Endothelial cell of umbilical vein (primary cell): ENCODE results near the gene EFCAB8. TPM values are rescaled to one million over a fixed set of nuclear protein-coding genes. Genes with fewer than 3 reads are reported as not detected.

ENCODE experiments used
- BruUV-seq: library from RNA; stranded (reverse); fragments of 400-500 nt; replicated peaks from 2 replicates; lab custom pipeline; 2021; lab: Mats Ljungman, UMichigan
- CTCF ChIA-PET: fragments of 300-600, 350-600 bp; sonication (Branson Sonifier 250); formaldehyde crosslinking; loops from one replicate; lab custom pipeline; 2021; ENCODE audit warnings: antibody characterized with exemption, inconsistent platforms; lab: Charles Lee
- POLR2A ChIA-PET: fragments of 300-600, 350-600 bp; sonication (Branson Sonifier 250); formaldehyde crosslinking; loops from one replicate; lab custom pipeline; 2021; ENCODE audit warnings: antibody characterized with exemption, inconsistent platforms; lab: Charles Lee
- DNase-seq: peaks from one replicate; pipeline ENCODE4 v3.0.0-alpha.2; 2011; ENCODE audit warnings: low read depth, low spot score
- FAIRE-seq: peaks from 2 replicates; lab custom pipeline; 2011; peaks lifted over from hg19 to GRCh38; lab: Jason Lieb, UNC
- H2AFZ ChIP-seq: 2 replicates; pipeline ENCODE4 v1.6.0; 2012; ENCODE audit warnings: low read depth, low read length, control low read depth, inconsistent platforms
- H3K27ac ChIP-seq: 2 replicates; pipeline ENCODE4 v1.5.1; 2011; ENCODE audit warnings: low read depth, mild to moderate bottlenecking, control low read depth, low read length, moderate library complexity; ENCODE audit not compliant: insufficient read depth
- H3K27me3 ChIP-seq, 2 experiments: 2 replicates each; pipeline versions ENCODE4 v1.6.0 to v1.6.1; 2011; ENCODE audit warnings: low read length in 2 of 2, mixed read lengths in 1 of 2; ENCODE audit not compliant: control insufficient read depth in 2 of 2, insufficient read depth in 2 of 2
- H3K36me3 ChIP-seq, 2 experiments: 2 replicates in 1 of 2; 3 replicates in 1 of 2; pipeline ENCODE4 v1.5.1; 2011; ENCODE audit warnings: low read length in 2 of 2, mild to moderate bottlenecking in 1 of 2, moderate library complexity in 1 of 2; ENCODE audit not compliant: control insufficient read depth in 2 of 2, insufficient read depth in 2 of 2; ENCODE audit errors: extremely low read depth in 1 of 2
- H3K4me1 ChIP-seq: 3 replicates; pipeline ENCODE4 v1.5.1; 2011; ENCODE audit warnings: mild to moderate bottlenecking, low read length; ENCODE audit not compliant: control insufficient read depth, insufficient read depth; ENCODE audit errors: extremely low read depth
- H3K4me2 ChIP-seq: 2 replicates; pipeline ENCODE4 v1.6.1; 2011; ENCODE audit warnings: low read length, control low read depth, mixed read lengths; ENCODE audit not compliant: insufficient read depth
- H3K4me3 ChIP-seq, 3 experiments: fragments of 200-600 bp in 1 of 3; sonication (generic), shearing (Covaris generic) in 1 of 3; replicated peaks in 1 of 3; 2 replicates each; pipeline ENCODE4 v1.5.1; 2011 to 2016; ENCODE audit warnings: control low read depth in 3 of 3, low read length in 3 of 3, mild to moderate bottlenecking in 2 of 3, inconsistent platforms in 1 of 3, low read depth in 1 of 3, moderate library complexity in 1 of 3; ENCODE audit not compliant: insufficient read depth in 1 of 3
- H3K79me2 ChIP-seq: 2 replicates; pipeline ENCODE4 v1.6.0; 2012; ENCODE audit warnings: low read length, inconsistent platforms; ENCODE audit not compliant: control insufficient read depth, insufficient read depth
- H3K9ac ChIP-seq: replicated peaks from 2 replicates; pipeline ENCODE3; 2011; ENCODE audit warnings: low read length, control low read depth; ENCODE audit not compliant: insufficient read depth; ENCODE audit errors: extremely low read depth
- H3K9me1 ChIP-seq: replicated peaks from 3 replicates; pipeline ENCODE4 v1.6.0; 2011; ENCODE audit warnings: mild to moderate bottlenecking, low read length; ENCODE audit not compliant: control insufficient read depth, insufficient read depth; ENCODE audit errors: extremely low read depth
- H3K9me3 ChIP-seq: replicated peaks from 2 replicates; pipeline ENCODE4 v1.5.1; 2012; ENCODE audit warnings: low read length, inconsistent platforms; ENCODE audit not compliant: control insufficient read depth, insufficient read depth
- H4K20me1 ChIP-seq: replicated peaks from 2 replicates; pipeline ENCODE3; 2011; ENCODE audit warnings: mild to moderate bottlenecking, low read length; ENCODE audit not compliant: control insufficient read depth, insufficient read depth; ENCODE audit errors: extremely low read depth
- CTCF ChIP-seq, 2 donors: IDR thresholded peaks; 1 replicate in 1 of 2; 2 replicates in 1 of 2; pipeline ENCODE4 v1.5.1; 2011; ENCODE audit warnings: low read length in 2 of 2, mild to moderate bottlenecking in 2 of 2, moderate library complexity in 2 of 2, control low read depth in 1 of 2, inconsistent platforms in 1 of 2, low read depth in 1 of 2; ENCODE audit not compliant: insufficient read depth in 1 of 2; ENCODE audit errors: extremely low read depth in 1 of 2
- EZH2 ChIP-seq: IDR thresholded peaks from 2 replicates; pipeline ENCODE4 v1.6.1; 2012; ENCODE audit warnings: borderline replicate concordance, low read depth, mild to moderate bottlenecking, moderate library complexity, low read length, inconsistent platforms; ENCODE audit not compliant: severe bottlenecking
- FOS ChIP-seq: IDR thresholded peaks from 2 replicates; pipeline ENCODE4 v1.6.1; 2011; ENCODE audit warnings: mild to moderate bottlenecking, low read length, moderate library complexity, borderline replicate concordance; ENCODE audit not compliant: insufficient read depth
- GATA2 ChIP-seq: IDR thresholded peaks from 2 replicates; pipeline ENCODE4 v1.7.0; 2011; ENCODE audit warnings: low read depth, mild to moderate bottlenecking, moderate library complexity, mixed read lengths, low read length; ENCODE audit not compliant: insufficient read length, insufficient read depth
- JUN ChIP-seq: IDR thresholded peaks from 2 replicates; pipeline ENCODE4 v1.6.1; 2011; ENCODE audit warnings: borderline replicate concordance, low read depth; ENCODE audit not compliant: insufficient read length, insufficient read depth
- MAX ChIP-seq: IDR thresholded peaks from 2 replicates; pipeline ENCODE4 v1.6.1; 2011; ENCODE audit not compliant: insufficient read depth, insufficient read length
- MYC ChIP-seq: IDR thresholded peaks from one replicate; pipeline ENCODE4 v1.6.1; 2011; ENCODE audit warnings: mild to moderate bottlenecking, low read depth, low read length
- POLR2A ChIP-seq: IDR thresholded peaks from 2 replicates; pipeline ENCODE4 v1.6.1; 2012; ENCODE audit warnings: low read depth, mild to moderate bottlenecking, control low read depth, low read length
- POLR2AphosphoS5 ChIP-seq: IDR thresholded peaks from 2 replicates; pipeline ENCODE4 v1.6.1; 2012; ENCODE audit warnings: low read depth, mild to moderate bottlenecking, control low read depth, low read length, moderate library complexity; ENCODE audit not compliant: insufficient read depth
- dilution Hi-C: fragments of 300-500 bp; cut with MboI; formaldehyde crosslinking; loops from one replicate; pipeline ENCODE4 v1.15.0; 2019; ENCODE audit warnings: low sequenced_read_pairs; ENCODE audit not compliant: extremely low pct_ligation_motif_present
- intact Hi-C: fragments of 100-400 bp; cut with micrococcal nuclease; formaldehyde crosslinking; loops from one replicate; pipeline ENCODE4 v1.10.0; 2022
- polyA plus RNA-seq, 4 experiments: library from polyadenylated mRNA; depleted of rRNA in 3 of 4; stranded (reverse) in 3 of 4; unstranded in 1 of 4; fragments of >200 nt; gene quantifications; 2 replicates each; pipeline versions ENCODE4 v1.2.1 to v1.2.3, GENCODE V29; 2011 to 2012; ENCODE audit warnings: missing spikeins in 1 of 4
- total RNA-seq: library from RNA; stranded (reverse); gene quantifications from 2 replicates; pipeline ENCODE4 v1.2.3, GENCODE V29; 2021

EFCAB8 gene
- total and polyA plus RNA-seq, 2 donors (not counting 3 experiments of a cell fraction or from before 2014, with no cell fraction given) = 0.01 to 0.31 TPM

- H3K79me2 ChIP-seq = peaks cover 67% of the 10 kb centered on the region
- dilution Hi-C loops (no loop called here), intact Hi-C loops (no loop called here)
- DNase-seq = no peak
- ChIA-PET CTCF (no interaction called here), POLR2A (no interaction called here)
- peaks cover 4 to 6% of the 10 kb centered on the region in 2 experiments for H3K36me3 ChIP-seq
- FAIRE-seq = no peak
- no peak overlapping the region for H3K27ac ChIP-seq
- H3K9me3 ChIP-seq = no peaks in the 10 kb centered on the region
- H2AFZ ChIP-seq = no peak overlapping the region
- H3K4me2 ChIP-seq = peak overlapping the region; percentile 10
- H3K27me3 ChIP-seq = no peaks in the 10 kb centered on the region
- no peaks in the 10 kb centered on the region for H3K9me1 ChIP-seq
- TF ChIP-seq FOS = no peak
- TF ChIP-seq MYC = no peak
- no peak for TF ChIP-seq EZH2
- no peak for TF ChIP-seq CTCF (IDR thresholded peaks at IDR 0.05; ENCODE audit: extremely low read depth in 1 of 2, insufficient read depth in 1 of 2, low read depth in 1 of 2, low read length in 2 of 2)
- no peak for TF ChIP-seq POLR2AphosphoS5
- no peak for TF ChIP-seq JUN
- TF ChIP-seq POLR2A = no peak
- TF ChIP-seq GATA2 = no peak
- no peak for TF ChIP-seq MAX
- H4K20me1 ChIP-seq = peaks cover 4% of the 10 kb centered on the region
- H3K9ac ChIP-seq = no peak overlapping the region
- H3K4me3 ChIP-seq = no peak overlapping the region
- H3K4me1 ChIP-seq = peaks cover 32% of the 10 kb centered on the region
- BruUV-seq = no TSS peak
Measured at GRCh38 chr20:32822225-32822624, 36.5 kb upstream of the EFCAB8 start.
